ENCODE measurements around the gene BPIFB3.
"Not testable (repeated sequence)": the region's sequence is repeated elsewhere in the genome, so short reads cannot be mapped to it uniquely, and the experiment has no call there.

The BPIFB3 gene

DNA sequence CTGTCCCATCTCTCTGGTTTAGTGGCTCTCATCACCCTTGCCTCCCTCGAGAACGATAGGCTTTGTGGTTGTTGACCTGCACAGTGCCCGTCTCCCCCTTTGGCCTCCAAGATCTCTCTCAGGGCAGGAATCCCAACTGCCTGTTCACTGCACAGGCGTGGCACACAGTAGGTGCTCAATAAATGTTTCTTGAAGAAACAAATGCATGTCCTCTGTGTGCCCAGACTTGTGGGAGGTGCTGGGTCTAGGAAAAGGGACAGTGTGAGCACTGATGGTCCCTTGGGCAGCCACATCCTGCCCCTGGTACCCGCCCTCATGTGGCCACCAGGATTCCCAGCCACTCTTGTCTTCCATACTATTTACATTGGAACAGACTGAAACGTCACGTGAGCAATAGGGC, 24.8 kb upstream of the BPIFB3 start:
- no peak for DNase-seq

DNA sequence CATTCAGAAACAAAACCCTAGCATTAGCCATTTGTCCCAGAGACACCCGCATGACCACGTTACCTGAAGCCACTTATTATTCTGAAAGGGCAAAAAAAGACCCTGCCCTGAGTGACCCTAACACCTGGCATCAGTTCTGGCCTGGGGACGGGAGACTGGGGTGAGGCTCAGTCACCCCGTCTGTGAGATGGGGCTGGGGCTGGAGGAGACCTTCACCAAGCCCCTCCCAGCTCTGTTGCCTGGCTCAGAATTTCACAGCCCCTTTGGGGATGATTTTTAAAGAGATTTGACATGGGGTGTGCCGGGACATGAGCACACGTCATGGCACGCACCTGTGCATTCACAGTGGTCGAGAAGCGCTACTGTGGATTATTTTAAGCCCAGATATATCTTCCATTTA, 23.6 kb upstream of the BPIFB3 start:
- DNase-seq = no peak

GRCh38 chr20:33030569-33030968, 23.1 kb upstream of the BPIFB3 start:
- DNase-seq = no peak

DNA sequence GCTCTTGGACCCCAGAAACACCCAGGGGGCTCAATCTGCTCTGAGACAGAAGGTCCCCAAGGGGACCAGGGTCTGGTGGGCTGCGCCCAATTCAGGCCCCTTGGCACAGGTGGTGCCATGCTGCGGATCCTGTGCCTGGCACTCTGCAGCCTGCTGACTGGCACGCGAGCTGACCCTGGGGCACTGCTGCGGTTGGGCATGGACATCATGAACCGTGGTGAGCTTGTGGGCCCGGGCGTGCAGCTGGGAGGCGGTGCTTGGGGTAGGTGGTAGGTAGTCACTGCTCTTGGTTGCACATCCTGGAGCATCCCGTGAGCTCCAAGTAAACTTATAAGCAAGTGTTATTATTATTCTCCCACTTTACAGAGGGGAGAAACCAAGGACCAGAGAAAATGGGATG, 22.2 kb upstream of the BPIFB3 start, which contains the start of gene BPIFB6:
Gene BPIFB6, plus strand, starts transcription at position 118 of the 400 bp plus-strand sequence. Its CDS starts 0 bp downstream, at position 118.
- DNase-seq = no peak

GRCh38 chr20:33032555-33032954, 21.1 kb upstream of the BPIFB3 start:
- DNase-seq = no peak

GRCh38 chr20:33033381-33033780, 20.3 kb upstream of the BPIFB3 start:
- DNase-seq = no peak

- no peak for DNase-seq
Observed at GRCh38 chr20:33034115-33034514, 19.6 kb upstream of the BPIFB3 start.

GRCh38 chr20:33034901-33035492, 18.7 kb upstream of the BPIFB3 start:
- no peak for DNase-seq

DNA sequence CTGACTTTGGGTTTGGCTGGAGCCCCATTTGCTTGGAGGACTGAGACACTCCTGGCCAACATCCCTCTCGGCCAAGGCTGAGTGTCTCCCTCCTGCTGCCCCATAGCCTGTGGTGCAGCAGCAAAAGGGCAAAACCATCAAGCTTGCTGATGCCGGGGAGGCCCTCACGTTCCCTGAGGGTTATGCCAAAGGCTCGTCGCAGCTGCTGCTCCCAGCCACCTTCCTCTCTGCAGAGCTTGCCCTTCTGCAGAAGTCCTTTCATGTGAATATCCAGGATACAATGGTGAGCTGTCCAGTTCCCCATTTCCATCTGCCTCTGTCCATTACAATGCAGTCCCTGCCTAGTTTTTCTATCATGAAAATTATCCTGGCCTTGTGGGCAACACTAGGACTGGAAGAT, 16.2 kb upstream of the BPIFB3 start:
- DNase-seq = no peak

- DNase-seq = no peak
Observed at GRCh38 chr20:33038243-33038642, 15.5 kb upstream of the BPIFB3 start.

DNA sequence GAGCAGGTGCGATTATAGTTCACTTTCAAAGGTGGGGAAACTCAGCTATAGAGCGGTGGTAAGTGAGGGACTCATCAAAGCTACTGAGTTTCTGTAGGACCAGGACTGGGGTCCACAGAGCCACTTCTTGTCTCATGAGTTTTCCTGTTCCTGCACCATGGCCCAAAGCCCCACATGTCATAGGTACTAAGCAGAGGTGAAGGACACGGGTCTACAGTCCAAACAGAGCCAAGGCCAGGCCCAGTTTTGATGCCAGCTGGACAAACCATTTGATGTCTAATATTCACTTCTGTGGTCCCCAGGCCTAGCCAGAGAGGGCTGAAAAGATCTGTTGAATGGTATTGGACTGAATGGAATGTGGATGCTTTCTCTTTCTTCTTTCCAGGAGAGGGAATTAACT, 11.3 kb upstream of the BPIFB3 start:
- no peak for DNase-seq

GRCh38 chr20:33042983-33043730, 10.5 kb upstream of the BPIFB3 start:
- DNase-seq = no peak

GRCh38 chr20:33043731-33044181, 9.9 kb upstream of the BPIFB3 start:
- no peak for DNase-seq

- not testable (repeated sequence) for DNase-seq
Observed at GRCh38 chr20:33045129-33045721, 8.5 kb upstream of the BPIFB3 start.

- no peak for DNase-seq
Observed at GRCh38 chr20:33046412-33046811, 7.3 kb upstream of the BPIFB3 start.

GRCh38 chr20:33051333-33051732, 2.4 kb upstream of the BPIFB3 start:
- DNase-seq = no peak

GRCh38 chr20:33054381-33054780, 678 bp downstream of the BPIFB3 start:
- DNase-seq = no peak

- no peak for DNase-seq
Observed at GRCh38 chr20:33054791-33055190, 1.1 kb downstream of the BPIFB3 start.

DNA sequence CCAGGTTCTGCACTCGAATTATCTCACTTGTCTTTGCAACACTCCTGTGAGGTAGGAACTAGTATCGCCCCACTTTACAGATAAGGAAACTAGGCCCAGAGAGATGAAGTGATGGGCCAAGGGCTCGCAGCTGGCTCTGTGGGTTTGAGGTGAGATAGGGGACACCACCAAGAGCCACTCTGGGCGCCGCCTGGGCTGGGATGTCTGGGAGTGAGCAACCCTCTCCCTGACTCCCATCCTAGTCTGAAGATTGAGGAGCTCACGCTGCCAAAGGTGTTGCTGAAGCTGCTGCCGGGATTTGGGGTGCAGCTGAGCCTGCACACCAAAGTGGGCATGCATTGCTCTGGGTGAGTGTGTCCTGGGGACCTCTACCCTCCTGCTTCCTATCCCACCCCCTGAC, 5.4 kb downstream of the BPIFB3 start:
- no peak for DNase-seq

DNA sequence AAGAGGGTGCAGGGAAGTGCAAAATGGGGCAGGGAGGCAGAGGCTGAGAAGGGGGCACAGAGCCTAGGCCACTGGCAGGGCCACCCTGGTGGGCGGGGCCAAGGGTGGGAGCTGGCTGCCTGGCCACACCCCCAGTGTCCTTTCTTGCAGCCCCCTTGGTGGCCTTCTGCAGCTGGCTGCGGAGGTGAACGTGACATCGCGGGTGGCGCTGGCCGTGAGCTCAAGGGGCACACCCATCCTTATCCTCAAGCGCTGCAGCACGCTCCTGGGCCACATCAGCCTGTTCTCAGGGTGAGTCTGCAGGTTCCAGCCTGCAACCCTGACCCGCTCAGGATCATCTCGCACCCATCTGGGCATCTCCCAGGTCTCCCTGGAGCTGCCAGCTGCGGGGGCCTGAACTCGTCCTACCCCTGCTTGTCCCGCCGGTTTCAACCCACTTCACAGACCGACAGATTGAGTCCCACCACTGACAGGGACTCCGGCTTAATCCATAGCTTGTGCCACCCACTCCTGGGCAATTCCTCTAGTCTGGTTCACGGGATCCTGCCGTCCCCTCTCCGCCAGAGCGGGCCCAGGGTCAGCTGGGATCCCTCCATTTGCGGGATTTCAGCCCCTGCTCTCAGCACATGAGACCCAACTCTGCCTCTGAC, 6.2 kb downstream of the BPIFB3 start:
- no peak for DNase-seq

GRCh38 chr20:33061658-33062028, 7.9 kb downstream of the BPIFB3 start:
- no peak for DNase-seq

- DNase-seq = no peak
Observed at GRCh38 chr20:33062105-33062824, 8.6 kb downstream of the BPIFB3 start.

DNA sequence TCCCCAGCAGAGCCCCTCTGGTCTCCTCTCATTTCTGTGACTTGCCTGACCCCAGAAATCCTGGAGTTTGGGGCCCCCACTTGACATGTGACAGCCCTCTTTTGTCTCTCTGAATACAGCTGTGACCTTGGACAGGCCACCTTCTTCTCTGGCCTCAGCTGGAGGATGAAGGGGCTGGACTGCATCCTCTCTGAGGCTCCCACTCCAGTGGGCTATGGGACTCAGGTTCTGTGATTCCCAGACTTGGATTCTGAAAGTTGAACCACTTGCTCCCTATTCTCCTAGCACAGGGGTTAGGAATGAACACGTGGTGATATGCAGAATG, 9.1 kb downstream of the BPIFB3 start:
- DNase-seq = no peak
